Hepatocyte (in vitro differentiated cells): ENCODE results near the gene TIMM22.

Experiments used
- CTCF ChIP-seq: fragments of 200-600 bp; sonication (generic); IDR thresholded peaks from 2 replicates; pipeline ENCODE4 v1.5.1; 2016; ENCODE audit warnings: antibody characterized with exemption, mild to moderate bottlenecking; ENCODE audit not compliant: poor library complexity
- EZH2phosphoT487 ChIP-seq: fragments of 200-600 bp; sonication (generic); IDR thresholded peaks from one replicate; pipeline ENCODE4 v1.6.1; 2018; ENCODE audit warnings: antibody characterized with exemption, mild to moderate bottlenecking, low read depth, moderate library complexity; ENCODE audit not compliant: unreplicated experiment, severe bottlenecking

DNA sequence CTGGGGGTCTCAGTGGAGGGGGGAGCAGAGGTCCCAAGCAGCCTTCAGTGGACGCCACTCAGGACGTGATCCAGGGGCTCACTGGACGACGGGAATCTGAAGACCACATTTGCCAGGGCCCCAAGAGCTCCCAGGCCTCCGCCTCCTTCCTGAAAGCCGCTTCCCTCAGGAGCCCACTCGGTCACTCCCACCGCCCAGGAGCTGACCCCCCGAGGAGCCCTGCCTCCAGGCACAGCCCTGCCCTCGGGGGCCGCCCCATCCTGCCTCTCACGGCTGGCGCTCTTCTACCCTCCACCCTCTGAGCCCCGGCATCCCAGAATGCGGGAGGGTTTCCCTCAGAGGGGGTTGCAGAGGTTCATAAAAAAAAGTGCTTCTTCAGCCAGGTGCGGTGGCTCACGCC, 24.2 kb downstream of the TIMM22 start:
- no peak for TF ChIP-seq EZH2phosphoT487
- TF ChIP-seq CTCF = no peak
